Liver (tissue), 3 donors: ENCODE data around the gene EGFLAM.

Experiments
- ATF3 ChIP-seq: IDR thresholded peaks from 2 replicates; pipeline ENCODE4 v1.6.1; 2016; ENCODE audit warnings: antibody characterized with exemption
- JUND ChIP-seq, 2 donors: IDR thresholded peaks; 2 replicates each; pipeline ENCODE4 v1.6.1; 2016; ENCODE audit warnings: antibody characterized with exemption in 2 of 2
- RAD21 ChIP-seq, 2 donors: IDR thresholded peaks; 2 replicates each; pipeline ENCODE4 v1.6.1; 2016; ENCODE audit warnings: antibody characterized with exemption in 2 of 2, mild to moderate bottlenecking in 2 of 2
- TF ChIP-seq, protein P1 (sequence below): fragments of 150-350 bp; IDR thresholded peaks from 2 replicates; pipeline ENCODE4 v1.5.1; 2017; ENCODE audit warnings: improper control_type of control experiment, low read depth, low read length; ENCODE audit not compliant: missing input control
- donor health status: healthy.
- donor health status: healthy.

- TF ChIP-seq JUND (IDR thresholded peaks at IDR 0.05) (no peak), RAD21 (IDR thresholded peaks at IDR 0.05) (no peak), ATF3 (no peak)
- TF ChIP-seq, protein P1, sequence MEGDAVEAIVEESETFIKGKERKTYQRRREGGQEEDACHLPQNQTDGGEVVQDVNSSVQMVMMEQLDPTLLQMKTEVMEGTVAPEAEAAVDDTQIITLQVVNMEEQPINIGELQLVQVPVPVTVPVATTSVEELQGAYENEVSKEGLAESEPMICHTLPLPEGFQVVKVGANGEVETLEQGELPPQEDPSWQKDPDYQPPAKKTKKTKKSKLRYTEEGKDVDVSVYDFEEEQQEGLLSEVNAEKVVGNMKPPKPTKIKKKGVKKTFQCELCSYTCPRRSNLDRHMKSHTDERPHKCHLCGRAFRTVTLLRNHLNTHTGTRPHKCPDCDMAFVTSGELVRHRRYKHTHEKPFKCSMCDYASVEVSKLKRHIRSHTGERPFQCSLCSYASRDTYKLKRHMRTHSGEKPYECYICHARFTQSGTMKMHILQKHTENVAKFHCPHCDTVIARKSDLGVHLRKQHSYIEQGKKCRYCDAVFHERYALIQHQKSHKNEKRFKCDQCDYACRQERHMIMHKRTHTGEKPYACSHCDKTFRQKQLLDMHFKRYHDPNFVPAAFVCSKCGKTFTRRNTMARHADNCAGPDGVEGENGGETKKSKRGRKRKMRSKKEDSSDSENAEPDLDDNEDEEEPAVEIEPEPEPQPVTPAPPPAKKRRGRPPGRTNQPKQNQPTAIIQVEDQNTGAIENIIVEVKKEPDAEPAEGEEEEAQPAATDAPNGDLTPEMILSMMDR = no peak
Measured at GRCh38 chr5:38450627-38451026, 192.3 kb downstream of the EGFLAM start.
